ENCODE measurements around the gene SLC6A8. TPM values are rescaled to one million over a fixed set of nuclear protein-coding genes. Genes with fewer than 3 reads are reported as not detected.
"Not testable (repeated sequence)": the region's sequence is repeated elsewhere in the genome, so short reads cannot be mapped to it uniquely, and the experiment has no call there.

SLC6A8 gene
- total RNA-seq, 1 donor from 2014 or later: 80.4 TPM

- no peak for DNase-seq (ENCODE audit: low read depth)
Measured at GRCh38 chrX:153672531-153673427, 14.9 kb upstream of the SLC6A8 start.

- DNase-seq (ENCODE audit: low read depth): no peak
Measured at GRCh38 chrX:153673428-153674218, 14.1 kb upstream of the SLC6A8 start, which contains the start of gene PNCK. Gene PNCK, minus strand, starts transcription at chrX:153673813. Its CDS starts 737 bp downstream, at chrX:153673076.

- DNase-seq (ENCODE audit: low read depth): no peak
Measured at GRCh38 chrX:153674219-153674851, 13.4 kb upstream of the SLC6A8 start.

- DNase-seq (ENCODE audit: low read depth): no peak
Measured at GRCh38 chrX:153681175-153681574, 6.6 kb upstream of the SLC6A8 start.

- DNase-seq (ENCODE audit: low read depth): not testable (repeated sequence)
Measured at GRCh38 chrX:153683486-153683885, 4.2 kb upstream of the SLC6A8 start.

- no peak for DNase-seq (ENCODE audit: low read depth)
Measured at GRCh38 chrX:153684467-153685155, 3.1 kb upstream of the SLC6A8 start.

GRCh38 chrX:153685156-153685536 lies 2.6 kb upstream of the SLC6A8 start:
- DNase-seq (ENCODE audit: low read depth): no peak

GRCh38 chrX:153685751-153686696 lies 1.7 kb upstream of the SLC6A8 start:
- DNase-seq (ENCODE audit: low read depth): no peak

GRCh38 chrX:153686711-153687110 lies 1.0 kb upstream of the SLC6A8 start:
- DNase-seq (ENCODE audit: low read depth): no peak

GRCh38 chrX:153688071-153688470 lies 345 bp downstream of the SLC6A8 start:
- no peak for DNase-seq (ENCODE audit: low read depth)

- no peak for DNase-seq (ENCODE audit: low read depth)
Measured at GRCh38 chrX:153688506-153688905, 780 bp downstream of the SLC6A8 start.

GRCh38 chrX:153688911-153689590 lies 1.3 kb downstream of the SLC6A8 start:
- no peak for DNase-seq (ENCODE audit: low read depth)

- DNase-seq (ENCODE audit: low read depth): no peak
Measured at GRCh38 chrX:153689654-153690465, 2.1 kb downstream of the SLC6A8 start.

- no peak for DNase-seq (ENCODE audit: low read depth)
Measured at GRCh38 chrX:153690466-153690865, 2.7 kb downstream of the SLC6A8 start.

GRCh38 chrX:153691032-153691827 lies 3.5 kb downstream of the SLC6A8 start:
- not testable (repeated sequence) for DNase-seq (ENCODE audit: low read depth)

GRCh38 chrX:153692003-153692402 lies 4.3 kb downstream of the SLC6A8 start:
- no peak for DNase-seq (ENCODE audit: low read depth)

- no peak for DNase-seq (ENCODE audit: low read depth)
Measured at GRCh38 chrX:153692611-153693156, 5.0 kb downstream of the SLC6A8 start.

All from renal cortical epithelial cell (primary cell).